Neuronal stem cell (in vitro differentiated cells): ENCODE data around the gene PACSIN2.
A peak's percentile ranks its signal among the peaks of the same experiment; 100 is the strongest.

Experiments used
- DNase-seq: peaks from one replicate; pipeline ENCODE4 v3.0.0-alpha.2; 2013; ENCODE audit warnings: low spot score
- H2AFZ ChIP-seq: one replicate; pipeline ENCODE4 v1.6.1; 2013; ENCODE audit warnings: mild to moderate bottlenecking, low read length, inconsistent platforms
- H2AK5ac ChIP-seq: 2 replicates; pipeline ENCODE4 v1.6.1; 2013; ENCODE audit warnings: low read depth, mild to moderate bottlenecking, inconsistent platforms, low read length, moderate library complexity, mixed read lengths
- H2BK120ac ChIP-seq: 2 replicates; pipeline ENCODE4 v1.6.1; 2013; ENCODE audit warnings: low read depth, mild to moderate bottlenecking, inconsistent platforms, low read length, moderate library complexity, mixed read lengths
- H2BK12ac ChIP-seq: one replicate; pipeline ENCODE4 v1.6.1; 2013; ENCODE audit warnings: low read length, inconsistent platforms
- H2BK15ac ChIP-seq: 2 replicates; pipeline ENCODE4 v1.6.1; 2013; ENCODE audit warnings: mild to moderate bottlenecking, low read length, inconsistent platforms, mixed read lengths
- H2BK5ac ChIP-seq: one replicate; pipeline ENCODE4 v1.6.1; 2013; ENCODE audit warnings: inconsistent platforms, mild to moderate bottlenecking, low read length, moderate library complexity
- H3K14ac ChIP-seq: one replicate; pipeline ENCODE4 v1.6.1; 2013; ENCODE audit warnings: low read length, inconsistent platforms
- H3K18ac ChIP-seq: 2 replicates; pipeline ENCODE4 v1.6.1; 2013; ENCODE audit warnings: low read length, inconsistent platforms
- H3K23ac ChIP-seq: 2 replicates; pipeline ENCODE4 v1.6.1; 2013; ENCODE audit warnings: low read depth, mild to moderate bottlenecking, mixed read lengths, low read length, inconsistent platforms; ENCODE audit not compliant: poor library complexity
- H3K27ac ChIP-seq: replicated peaks from 3 replicates; pipeline ENCODE4 v1.5.1; 2013; ENCODE audit warnings: low read length, inconsistent platforms
- H3K27me3 ChIP-seq, 3 experiments: 2 replicates each; pipeline ENCODE4 v1.6.1; 2013; ENCODE audit warnings: low read length in 3 of 3, mild to moderate bottlenecking in 2 of 3, inconsistent platforms in 1 of 3, low read depth in 1 of 3, mixed read lengths in 1 of 3, moderate library complexity in 1 of 3; ENCODE audit not compliant: control insufficient read depth in 3 of 3, insufficient read depth in 3 of 3
- H3K36me3 ChIP-seq, 2 donors: replicated peaks in 1 of 2; 2 replicates each; pipeline ENCODE4 v1.6.1; 2013; ENCODE audit warnings: low read length in 2 of 2; ENCODE audit not compliant: control insufficient read depth in 2 of 2, insufficient read depth in 2 of 2
- H3K4ac ChIP-seq: 2 replicates; pipeline ENCODE4 v1.6.1; 2013; ENCODE audit warnings: inconsistent platforms, mild to moderate bottlenecking, low read length, moderate library complexity
- H3K4me1 ChIP-seq, 2 donors: 1 replicate in 1 of 2; 2 replicates in 1 of 2; pipeline ENCODE4 v1.6.1; 2013; ENCODE audit warnings: low read length in 2 of 2, low read depth in 1 of 2; ENCODE audit not compliant: control insufficient read depth in 2 of 2, insufficient read depth in 1 of 2
- H3K4me2 ChIP-seq: one replicate; pipeline ENCODE4 v1.6.1; 2013; ENCODE audit warnings: mild to moderate bottlenecking, low read length, inconsistent platforms; ENCODE audit not compliant: insufficient read depth, poor library complexity, severe bottlenecking
- H3K4me3 ChIP-seq, 2 donors: 2 replicates each; pipeline ENCODE4 v1.5.1; 2013; ENCODE audit warnings: low read length in 2 of 2, mild to moderate bottlenecking in 2 of 2, inconsistent platforms in 1 of 2, moderate library complexity in 1 of 2
- H3K79me1 ChIP-seq: one replicate; pipeline ENCODE4 v1.6.1; 2013; ENCODE audit warnings: low read depth, mild to moderate bottlenecking, inconsistent platforms, low read length, moderate library complexity
- H3K9ac ChIP-seq: one replicate; pipeline ENCODE4 v1.6.1; 2013; ENCODE audit warnings: mild to moderate bottlenecking, low read depth, low read length, inconsistent platforms; ENCODE audit not compliant: poor library complexity
- H3K9me3 ChIP-seq, 2 donors: replicated peaks in 1 of 2; 2 replicates each; pipeline versions ENCODE3 to v1.6.1; 2013; ENCODE audit warnings: low read length in 2 of 2, mild to moderate bottlenecking in 2 of 2, inconsistent platforms in 1 of 2, low read depth in 1 of 2, mixed read lengths in 1 of 2, moderate library complexity in 1 of 2; ENCODE audit not compliant: control insufficient read depth in 2 of 2, insufficient read depth in 1 of 2
- H4K8ac ChIP-seq: one replicate; pipeline ENCODE4 v1.6.1; 2013; ENCODE audit warnings: low read depth, mild to moderate bottlenecking, inconsistent platforms, low read length, moderate library complexity
- H4K91ac ChIP-seq: one replicate; pipeline ENCODE4 v1.6.1; 2013; ENCODE audit warnings: low read length, low read depth, mild to moderate bottlenecking, inconsistent platforms; ENCODE audit not compliant: poor library complexity
- WGBS, 2 donors: extraction: QIAGEN DNeasy Blood & Tissue Kit; methylation state at CpG; one replicate each; pipeline ENCODE4 v1.1.7; 2013; ENCODE audit warnings: missing lambda C conversion rate in 2 of 2, mixed read lengths in 1 of 2; ENCODE audit not compliant: insufficient read length in 2 of 2, insufficient replicate concordance in 1 of 2; ENCODE audit errors: extremely low coverage in 2 of 2; 5-methylcytosine and 5-hydroxymethylcytosine counted together

Gene PACSIN2

GRCh38 chr22:42945736-42946135, 69.2 kb downstream of the PACSIN2 start:
- no peak overlapping the region for H2BK5ac ChIP-seq
- no peak overlapping the region for H3K27ac ChIP-seq
- DNase-seq, result no peak
- no peak overlapping the region for H3K14ac ChIP-seq
- no peak overlapping the region for H4K8ac ChIP-seq
- H2AFZ ChIP-seq, result no peak overlapping the region
- H3K36me3 ChIP-seq, result peaks cover 0 to 16% of the 10 kb centered on the region in 2 donors
- H3K4me1 ChIP-seq, result peaks cover 37 to 43% of the 10 kb centered on the region in 2 donors
- no peak overlapping the region for H3K4me3 ChIP-seq
- H2BK15ac ChIP-seq, result no peak overlapping the region
- H3K79me1 ChIP-seq, result peaks cover 4% of the 10 kb centered on the region
- H2BK120ac ChIP-seq, result no peak overlapping the region
- H4K91ac ChIP-seq, result no peak overlapping the region
- no peaks in the 10 kb centered on the region for H3K9me3 ChIP-seq
- WGBS, 2 donors, result no CpG with 5 or more reads among the region's 5 CpGs
- no peak overlapping the region for H3K23ac ChIP-seq
- no peak overlapping the region for H2BK12ac ChIP-seq
- no peak overlapping the region for H3K4ac ChIP-seq
- no peaks in the 10 kb centered on the region for H3K27me3 ChIP-seq
- no peak overlapping the region for H3K18ac ChIP-seq
- peak overlapping the region; percentile 16 for H2AK5ac ChIP-seq
- no peak overlapping the region for H3K4me2 ChIP-seq
- H3K9ac ChIP-seq, result no peak overlapping the region

- Histone ChIP-seq H4K91ac (no peak overlapping the region), H2BK15ac (no peak overlapping the region), H2AFZ (no peak overlapping the region), H3K4me1 (peaks cover 36 to 41% of the 10 kb centered on the region in 2 donors), H3K23ac (no peak overlapping the region), H3K9ac (no peak overlapping the region), H3K4me2 (no peak overlapping the region), H3K27ac (no peak overlapping the region), H3K9me3 (no peaks in the 10 kb centered on the region), H3K4ac (no peak overlapping the region), H3K27me3 (no peaks in the 10 kb centered on the region), H3K79me1 (peaks cover 4% of the 10 kb centered on the region), H2BK5ac (no peak overlapping the region), H2AK5ac (no peak overlapping the region), H4K8ac (no peak overlapping the region), H3K18ac (peak overlapping the region; percentile 58), H2BK120ac (no peak overlapping the region), H3K36me3 (peaks cover 0 to 16% of the 10 kb centered on the region in 2 donors), H2BK12ac (no peak overlapping the region), H3K14ac (no peak overlapping the region), H3K4me3 (no peak overlapping the region)
- DNase-seq, result no peak
- no CpG with 5 or more reads among the region's 9 CpGs for WGBS, 2 donors
Observed at GRCh38 chr22:42945027-42945426, 69.9 kb downstream of the PACSIN2 start.

DNA sequence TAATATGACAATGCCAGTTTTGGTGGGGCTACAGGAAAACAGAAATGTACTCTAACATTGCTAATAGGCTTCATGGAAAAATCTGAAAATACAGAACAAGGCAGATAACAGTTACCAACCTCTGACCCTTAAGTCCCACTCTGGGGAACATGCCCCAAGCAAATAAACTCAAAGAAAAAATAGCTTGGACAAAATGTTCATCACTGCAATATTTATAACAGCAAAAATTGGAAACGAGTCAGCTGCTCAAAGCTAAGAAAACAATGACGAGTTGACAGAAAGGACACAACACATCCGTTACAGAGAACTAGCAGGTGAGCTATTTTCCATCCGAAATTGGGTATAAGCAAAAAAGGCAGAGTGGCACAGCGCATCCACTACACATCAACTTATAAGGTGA, 70.5 kb downstream of the PACSIN2 start:
- H3K4ac ChIP-seq, result no peak overlapping the region
- H3K4me3 ChIP-seq, result no peak overlapping the region
- H3K18ac ChIP-seq, result no peak overlapping the region
- peaks cover 0 to 16% of the 10 kb centered on the region in 2 donors for H3K36me3 ChIP-seq
- peaks cover 38 to 43% of the 10 kb centered on the region in 2 donors for H3K4me1 ChIP-seq
- no peak overlapping the region for H2AK5ac ChIP-seq
- no peak overlapping the region for H4K91ac ChIP-seq
- H2AFZ ChIP-seq, result no peak overlapping the region
- H2BK12ac ChIP-seq, result no peak overlapping the region
- H3K14ac ChIP-seq, result no peak overlapping the region
- H3K27me3 ChIP-seq, result no peaks in the 10 kb centered on the region
- DNase-seq, result no peak
- no CpG with 5 or more reads among the region's 5 CpGs for WGBS, 2 donors
- H2BK5ac ChIP-seq, result no peak overlapping the region
- no peak overlapping the region for H3K27ac ChIP-seq
- no peak overlapping the region for H3K9ac ChIP-seq
- no peak overlapping the region for H2BK120ac ChIP-seq
- peaks cover 4% of the 10 kb centered on the region for H3K79me1 ChIP-seq
- no peak overlapping the region for H4K8ac ChIP-seq
- H3K9me3 ChIP-seq, result no peaks in the 10 kb centered on the region
- H2BK15ac ChIP-seq, result no peak overlapping the region
- H3K23ac ChIP-seq, result no peak overlapping the region
- no peak overlapping the region for H3K4me2 ChIP-seq

GRCh38 chr22:42943981-42944380, 71.0 kb downstream of the PACSIN2 start:
- Histone ChIP-seq H3K9me3 (no peaks in the 10 kb centered on the region), H2BK12ac (no peak overlapping the region), H3K14ac (no peak overlapping the region), H4K8ac (no peak overlapping the region), H2AK5ac (no peak overlapping the region), H2AFZ (no peak overlapping the region), H3K9ac (no peak overlapping the region), H3K4me3 (no peak overlapping the region), H3K18ac (no peak overlapping the region), H2BK120ac (no peak overlapping the region), H2BK15ac (no peak overlapping the region), H3K27me3 (no peaks in the 10 kb centered on the region), H3K4me1 (peaks cover 35 to 41% of the 10 kb centered on the region in 2 donors), H4K91ac (no peak overlapping the region), H3K36me3 (peaks cover 0 to 16% of the 10 kb centered on the region in 2 donors), H3K79me1 (peaks cover 4% of the 10 kb centered on the region), H3K4ac (no peak overlapping the region), H2BK5ac (no peak overlapping the region), H3K4me2 (no peak overlapping the region), H3K27ac (no peak overlapping the region), H3K23ac (no peak overlapping the region)
- no CpG with 5 or more reads among the region's 3 CpGs for WGBS, 2 donors
- no peak for DNase-seq
